WTC11 (cell line): Measurements from ENCODE around the gene IL1RAPL2. TPM values are rescaled to one million over a fixed set of nuclear protein-coding genes. Genes with fewer than 3 reads are reported as not detected.
A peak's percentile ranks its signal among the peaks of the same experiment; 100 is the strongest.

Experiments used
- ATAC-seq: fragments of 200-7000 bp; cut with Tn5 transposase; 2 replicates; pipeline ENCODE4 v1.10.0; 2021; ENCODE audit warnings: mild to moderate bottlenecking, moderate library complexity
- CTCF ChIA-PET: fragments of 300-600 bp; sonication (Branson Sonifier 250); formaldehyde crosslinking; loops from one replicate; lab custom pipeline; 2021; ENCODE audit warnings: antibody characterized with exemption; lab: Charles Lee
- POLR2A ChIA-PET: fragments of 350-600 bp; sonication (Branson Sonifier 250); formaldehyde crosslinking; loops from one replicate; lab custom pipeline; 2021; ENCODE audit warnings: antibody characterized with exemption; lab: Charles Lee
- DNase-seq: peaks from one replicate; pipeline ENCODE4 v3.0.0; 2021; ENCODE audit warnings: low spot score
- H3K27ac Mint-ChIP-seq: 2 replicates; pipeline ENCODE4 v1.8.0; 2021; ENCODE audit warnings: mixed read lengths
- H3K27me3 Mint-ChIP-seq: 2 replicates; pipeline ENCODE4 v1.8.0; 2021; ENCODE audit warnings: low read depth, mild to moderate bottlenecking, moderate library complexity, mixed read lengths
- H3K36me3 Mint-ChIP-seq: 2 replicates; pipeline ENCODE4 v1.8.0; 2021; ENCODE audit warnings: mixed read lengths
- H3K4me1 Mint-ChIP-seq: 2 replicates; pipeline ENCODE4 v1.8.0; 2022; ENCODE audit warnings: mixed read lengths
- H3K4me3 Mint-ChIP-seq: 2 replicates; pipeline ENCODE4 v1.8.0; 2021; ENCODE audit warnings: mild to moderate bottlenecking, moderate library complexity, mixed read lengths
- H3K9me3 Mint-ChIP-seq: 2 replicates; pipeline ENCODE4 v1.8.0; 2021; ENCODE audit warnings: mixed read lengths
- ARID4B ChIP-seq: sonication (generic); formaldehyde crosslinking; IDR thresholded peaks from 2 replicates; pipeline ENCODE4 v1.8.0; 2023; ENCODE audit warnings: missing genetic modification reagents, mild to moderate bottlenecking, borderline replicate concordance
- ATF2 ChIP-seq: sonication (generic); formaldehyde crosslinking; IDR thresholded peaks from 2 replicates; pipeline ENCODE4 v1.8.1; 2022; ENCODE audit warnings: low read depth, missing genetic modification reagents, borderline replicate concordance
- CBFB ChIP-seq: sonication (generic); formaldehyde crosslinking; IDR thresholded peaks from 2 replicates; pipeline ENCODE4 v1.8.1; 2022; ENCODE audit warnings: mild to moderate bottlenecking, low read depth, missing genetic modification reagents
- FOXP1 ChIP-seq: sonication (generic); formaldehyde crosslinking; IDR thresholded peaks from 2 replicates; pipeline ENCODE4 v1.8.0; 2022; ENCODE audit warnings: missing genetic modification reagents, mild to moderate bottlenecking, moderate library complexity, borderline replicate concordance
- MLX ChIP-seq: sonication (generic); formaldehyde crosslinking; IDR thresholded peaks from 2 replicates; pipeline ENCODE4 v1.8.1; 2023; ENCODE audit warnings: mild to moderate bottlenecking, missing genetic modification reagents, moderate library complexity
- MXD4 ChIP-seq: fragments of 250-450 bp; sonication (Bioruptor Pico); IDR thresholded peaks from 2 replicates; pipeline ENCODE4 v1.8.0; 2021; ENCODE audit warnings: mild to moderate bottlenecking, moderate library complexity, borderline replicate concordance
- NFYB ChIP-seq: sonication (generic); formaldehyde crosslinking; conservative IDR thresholded peaks from 2 replicates; pipeline ENCODE4 v1.8.0; 2022; ENCODE audit warnings: low read depth, missing genetic modification reagents
- NR2C2 ChIP-seq: sonication (generic); formaldehyde crosslinking; IDR thresholded peaks from 2 replicates; pipeline ENCODE4 v1.8.0; 2022; ENCODE audit warnings: mild to moderate bottlenecking, missing genetic modification reagents
- NR3C1 ChIP-seq: sonication (generic); formaldehyde crosslinking; conservative IDR thresholded peaks from 2 replicates; pipeline ENCODE4 v1.8.1; 2023; ENCODE audit warnings: low read depth, mild to moderate bottlenecking, missing genetic modification reagents
- PRRX2 ChIP-seq: fragments of 250-450 bp; sonication (Bioruptor Pico); IDR thresholded peaks from 2 replicates; pipeline ENCODE4 v1.8.0; 2021; ENCODE audit warnings: mild to moderate bottlenecking
- SMAD4 ChIP-seq: sonication (generic); formaldehyde crosslinking; IDR thresholded peaks from 2 replicates; pipeline ENCODE4 v1.8.0; 2022; ENCODE audit warnings: mild to moderate bottlenecking, missing genetic modification reagents
- TCF7 ChIP-seq: sonication (generic); formaldehyde crosslinking; IDR thresholded peaks from 2 replicates; pipeline ENCODE4 v1.8.0; 2022; ENCODE audit warnings: mild to moderate bottlenecking, low read depth, missing genetic modification reagents, moderate library complexity
- ZBTB21 ChIP-seq: sonication (generic); formaldehyde crosslinking; IDR thresholded peaks from 2 replicates; pipeline ENCODE4 v1.8.1; 2023; ENCODE audit warnings: mild to moderate bottlenecking, missing genetic modification reagents, borderline replicate concordance
- ZMAT4 ChIP-seq: fragments of 250-450 bp; sonication (Bioruptor Pico); IDR thresholded peaks from 2 replicates; pipeline ENCODE4 v1.9.0; 2021; ENCODE audit warnings: mild to moderate bottlenecking
- total RNA-seq: library from RNA; stranded (reverse); gene quantifications from 3 replicates; pipeline ENCODE4 v1.2.3, GENCODE V29; 2021
- TF ChIP-seq, protein P1 (sequence below): sonication (generic); formaldehyde crosslinking; IDR thresholded peaks from 2 replicates; pipeline ENCODE4 v1.8.0; 2022; ENCODE audit warnings: mild to moderate bottlenecking, missing genetic modification reagents
- TF ChIP-seq, protein P2 (sequence below): fragments of 250-450 bp; sonication (Bioruptor Pico); IDR thresholded peaks from 2 replicates; pipeline ENCODE4 v2.1.2; 2022; ENCODE audit warnings: mild to moderate bottlenecking, moderate library complexity
- TF ChIP-seq, protein P3 (sequence below): fragments of 250-450 bp; sonication (Bioruptor Pico); IDR thresholded peaks from 2 replicates; pipeline ENCODE4 v1.9.0; 2021; ENCODE audit warnings: mild to moderate bottlenecking, borderline replicate concordance

The IL1RAPL2 gene
- total RNA-seq, 1 experiment from 2014 or later, result 0.09 TPM

- H3K27me3 Mint-ChIP-seq, result no peaks in the 10 kb centered on the region
- H3K27ac Mint-ChIP-seq, result peak overlapping the region; percentile 94
- DNase-seq, result no peak
- peaks cover 15% of the 10 kb centered on the region for H3K9me3 Mint-ChIP-seq
- ChIA-PET CTCF (no interaction called here), POLR2A (no interaction called here)
- ATAC-seq, result no peak
- H3K4me1 Mint-ChIP-seq, result peaks cover 21% of the 10 kb centered on the region
- H3K36me3 Mint-ChIP-seq, result peaks cover 16% of the 10 kb centered on the region
- TF ChIP-seq TCF7 (CRISPR knock-in tag) (no peak), CBFB (no peak), ATF2 (no peak), SMAD4 (CRISPR knock-in tag) (no peak), MXD4 (CRISPR knock-in tag) (no peak), MLX (CRISPR knock-in tag) (no peak), FOXP1 (CRISPR knock-in tag) (no peak), PRRX2 (CRISPR knock-in tag) (no peak), NFYB (CRISPR knock-in tag) (no peak), NR3C1 (CRISPR knock-in tag) (no peak), NR2C2 (CRISPR knock-in tag) (no peak), ZBTB21 (CRISPR knock-in tag) (no peak), ZMAT4 (no peak), ARID4B (CRISPR knock-in tag) (no peak)
- TF ChIP-seq, protein P1, sequence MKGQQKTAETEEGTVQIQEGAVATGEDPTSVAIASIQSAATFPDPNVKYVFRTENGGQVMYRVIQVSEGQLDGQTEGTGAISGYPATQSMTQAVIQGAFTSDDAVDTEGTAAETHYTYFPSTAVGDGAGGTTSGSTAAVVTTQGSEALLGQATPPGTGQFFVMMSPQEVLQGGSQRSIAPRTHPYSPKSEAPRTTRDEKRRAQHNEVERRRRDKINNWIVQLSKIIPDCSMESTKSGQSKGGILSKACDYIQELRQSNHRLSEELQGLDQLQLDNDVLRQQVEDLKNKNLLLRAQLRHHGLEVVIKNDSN, result no peak
- TF ChIP-seq, protein P2, sequence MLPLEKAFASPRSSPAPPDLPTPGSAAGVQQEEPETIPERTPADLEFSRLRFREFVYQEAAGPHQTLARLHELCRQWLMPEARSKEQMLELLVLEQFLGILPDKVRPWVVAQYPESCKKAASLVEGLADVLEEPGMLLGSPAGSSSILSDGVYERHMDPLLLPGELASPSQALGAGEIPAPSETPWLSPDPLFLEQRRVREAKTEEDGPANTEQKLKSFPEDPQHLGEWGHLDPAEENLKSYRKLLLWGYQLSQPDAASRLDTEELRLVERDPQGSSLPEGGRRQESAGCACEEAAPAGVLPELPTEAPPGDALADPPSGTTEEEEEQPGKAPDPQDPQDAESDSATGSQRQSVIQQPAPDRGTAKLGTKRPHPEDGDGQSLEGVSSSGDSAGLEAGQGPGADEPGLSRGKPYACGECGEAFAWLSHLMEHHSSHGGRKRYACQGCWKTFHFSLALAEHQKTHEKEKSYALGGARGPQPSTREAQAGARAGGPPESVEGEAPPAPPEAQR (CRISPR knock-in tag), result no peak
- peak overlapping the region; percentile 9; the same call in 1 of the 2 replicates for H3K4me3 Mint-ChIP-seq
Observed at GRCh38 chrX:105495376-105495775, 929.4 kb downstream of the IL1RAPL2 start.

- H3K27me3 Mint-ChIP-seq, result no peaks in the 10 kb centered on the region
- TF ChIP-seq NFYB (CRISPR knock-in tag) (no peak), ARID4B (CRISPR knock-in tag) (no peak)
- TF ChIP-seq, protein P3, sequence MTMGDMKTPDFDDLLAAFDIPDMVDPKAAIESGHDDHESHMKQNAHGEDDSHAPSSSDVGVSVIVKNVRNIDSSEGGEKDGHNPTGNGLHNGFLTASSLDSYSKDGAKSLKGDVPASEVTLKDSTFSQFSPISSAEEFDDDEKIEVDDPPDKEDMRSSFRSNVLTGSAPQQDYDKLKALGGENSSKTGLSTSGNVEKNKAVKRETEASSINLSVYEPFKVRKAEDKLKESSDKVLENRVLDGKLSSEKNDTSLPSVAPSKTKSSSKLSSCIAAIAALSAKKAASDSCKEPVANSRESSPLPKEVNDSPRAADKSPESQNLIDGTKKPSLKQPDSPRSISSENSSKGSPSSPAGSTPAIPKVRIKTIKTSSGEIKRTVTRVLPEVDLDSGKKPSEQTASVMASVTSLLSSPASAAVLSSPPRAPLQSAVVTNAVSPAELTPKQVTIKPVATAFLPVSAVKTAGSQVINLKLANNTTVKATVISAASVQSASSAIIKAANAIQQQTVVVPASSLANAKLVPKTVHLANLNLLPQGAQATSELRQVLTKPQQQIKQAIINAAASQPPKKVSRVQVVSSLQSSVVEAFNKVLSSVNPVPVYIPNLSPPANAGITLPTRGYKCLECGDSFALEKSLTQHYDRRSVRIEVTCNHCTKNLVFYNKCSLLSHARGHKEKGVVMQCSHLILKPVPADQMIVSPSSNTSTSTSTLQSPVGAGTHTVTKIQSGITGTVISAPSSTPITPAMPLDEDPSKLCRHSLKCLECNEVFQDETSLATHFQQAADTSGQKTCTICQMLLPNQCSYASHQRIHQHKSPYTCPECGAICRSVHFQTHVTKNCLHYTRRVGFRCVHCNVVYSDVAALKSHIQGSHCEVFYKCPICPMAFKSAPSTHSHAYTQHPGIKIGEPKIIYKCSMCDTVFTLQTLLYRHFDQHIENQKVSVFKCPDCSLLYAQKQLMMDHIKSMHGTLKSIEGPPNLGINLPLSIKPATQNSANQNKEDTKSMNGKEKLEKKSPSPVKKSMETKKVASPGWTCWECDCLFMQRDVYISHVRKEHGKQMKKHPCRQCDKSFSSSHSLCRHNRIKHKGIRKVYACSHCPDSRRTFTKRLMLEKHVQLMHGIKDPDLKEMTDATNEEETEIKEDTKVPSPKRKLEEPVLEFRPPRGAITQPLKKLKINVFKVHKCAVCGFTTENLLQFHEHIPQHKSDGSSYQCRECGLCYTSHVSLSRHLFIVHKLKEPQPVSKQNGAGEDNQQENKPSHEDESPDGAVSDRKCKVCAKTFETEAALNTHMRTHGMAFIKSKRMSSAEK (CRISPR knock-in tag), result no peak
Observed at GRCh38 chrX:105502336-105502735, 936.3 kb downstream of the IL1RAPL2 start.

More at GRCh38 chrX:105502336-105502735, 936.3 kb downstream of the IL1RAPL2 start:
- DNase-seq, result no peak
- no peak overlapping the region for H3K27ac Mint-ChIP-seq
- CTCF ChIA-PET, result no interaction called here
- POLR2A ChIA-PET, result no interaction called here
- H3K9me3 Mint-ChIP-seq, result peaks cover 15% of the 10 kb centered on the region
- ATAC-seq, result no peak
- H3K4me3 Mint-ChIP-seq, result no peak overlapping the region
- no peaks in the 10 kb centered on the region for H3K4me1 Mint-ChIP-seq
- H3K36me3 Mint-ChIP-seq, result peaks cover 16% of the 10 kb centered on the region
